Stimulated activated CD4-positive, alpha-beta T cell treated with anti-CD3 and anti-CD28 coated beads, Interleukin-12 subunit alpha, Interleukin-12 subunit beta, amount 100 ng/mL, for 4 hours (primary cell): Measurements from ENCODE around the gene CD151.

Source experiments
- DNase-seq: peaks from one replicate; pipeline ENCODE4 v3.0.0-alpha.2; 2020

Gene CD151

DNA sequence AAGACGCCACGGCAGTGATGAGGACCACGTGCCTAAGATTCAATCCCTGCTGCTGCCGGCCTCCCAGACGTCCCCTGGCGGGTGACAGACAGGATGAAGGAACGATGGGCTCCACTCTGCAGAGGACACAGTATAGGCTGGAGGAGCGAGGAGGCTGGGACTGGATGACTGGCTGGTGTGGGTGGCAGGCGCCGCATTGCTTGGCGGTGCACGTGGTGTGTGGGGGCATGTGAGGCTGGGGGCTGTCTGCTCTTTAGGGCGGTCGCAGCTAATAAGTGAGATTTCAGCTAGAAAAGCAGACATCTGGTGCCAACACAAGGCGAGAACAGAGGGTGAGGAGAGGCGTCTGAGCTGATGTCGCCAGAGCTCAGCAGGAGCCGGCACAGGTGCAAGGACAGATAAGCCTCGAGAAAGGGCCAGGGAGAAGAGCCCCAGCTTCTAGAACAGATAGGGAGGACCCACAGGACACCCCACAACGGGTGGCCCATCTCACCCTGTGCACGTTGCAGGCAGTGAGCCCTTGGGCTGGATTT, 43.1 kb downstream of the CD151 start:
- DNase-seq: no peak

DNA sequence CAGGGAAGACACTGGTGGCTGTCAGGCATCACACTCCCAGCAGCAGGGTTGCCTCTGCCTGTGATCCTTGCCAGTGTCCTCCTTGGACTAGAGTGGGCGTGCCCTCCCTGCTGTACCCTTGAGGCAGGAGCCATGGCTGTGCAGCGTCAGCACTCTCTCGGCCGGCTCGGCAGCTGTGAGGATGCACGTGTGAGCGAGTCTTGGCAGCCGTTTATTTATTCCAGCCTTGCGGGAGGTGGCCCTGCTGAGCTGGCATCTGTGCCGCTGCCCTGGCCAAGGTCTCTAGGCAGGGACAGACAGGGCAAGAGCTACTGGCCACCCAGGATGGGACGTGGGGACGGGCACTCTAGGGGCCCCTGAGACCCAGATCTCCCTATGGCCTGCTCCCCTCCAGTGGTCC, 43.8 kb downstream of the CD151 start:
- no peak for DNase-seq

DNA sequence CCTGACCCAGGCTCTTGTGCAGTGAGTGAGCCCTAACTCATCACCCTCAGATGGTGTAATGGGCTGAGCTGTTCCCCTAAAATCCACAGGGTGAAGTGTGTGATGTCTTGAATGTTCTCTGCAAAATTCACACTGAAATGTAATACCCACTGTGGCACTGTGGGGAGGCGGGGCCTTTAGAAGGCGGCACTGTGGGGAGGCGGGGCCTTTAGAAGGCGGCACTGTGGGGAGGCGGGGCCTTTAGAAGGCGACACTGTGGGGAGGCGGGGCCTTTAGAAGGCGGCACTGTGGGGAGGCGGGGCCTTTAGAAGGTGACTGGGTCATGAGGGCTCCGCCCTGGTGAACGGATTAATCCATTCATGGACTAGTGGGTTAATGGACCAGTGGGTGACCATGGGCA, 44.8 kb downstream of the CD151 start:
- DNase-seq: no peak

DNA sequence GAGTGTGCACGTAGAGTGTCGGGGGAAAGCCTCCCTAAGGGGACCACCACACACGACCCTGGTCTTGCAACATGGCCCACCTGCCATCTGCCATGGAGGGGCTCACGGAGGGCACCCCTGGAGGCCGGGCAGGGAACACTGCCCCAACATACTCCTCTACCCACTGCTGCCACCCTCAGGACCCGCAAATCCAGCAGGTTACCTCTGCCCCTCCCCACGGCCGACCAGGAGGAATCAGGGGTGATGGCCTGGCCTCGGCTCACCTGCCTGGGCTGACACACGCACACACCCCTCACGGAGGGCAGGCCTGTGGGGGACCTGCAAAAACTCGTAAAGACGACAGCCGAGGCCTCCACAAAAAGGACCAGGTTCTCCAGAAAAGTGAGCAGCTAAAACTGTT, 47.7 kb downstream of the CD151 start:
- no peak for DNase-seq

DNA sequence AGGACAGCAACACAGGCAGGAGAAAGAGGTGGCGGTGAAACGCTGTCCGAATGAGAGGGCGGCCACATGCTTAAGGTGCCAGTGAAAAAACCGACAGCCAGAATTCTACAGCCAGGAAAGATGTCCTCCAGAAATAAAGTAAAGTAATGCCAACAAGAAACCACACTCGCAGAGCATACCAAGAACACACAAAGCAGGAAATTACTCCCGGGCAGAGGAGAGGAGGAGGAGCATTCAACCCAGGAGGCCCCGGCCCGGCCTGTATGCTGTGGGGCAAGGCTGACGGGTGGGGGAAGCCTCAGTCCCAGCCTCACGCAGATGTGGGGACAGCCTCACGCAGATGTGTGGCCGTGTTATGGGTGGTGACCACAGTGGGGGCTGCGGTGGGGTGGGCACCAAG, 49.8 kb downstream of the CD151 start:
- no peak for DNase-seq

DNA sequence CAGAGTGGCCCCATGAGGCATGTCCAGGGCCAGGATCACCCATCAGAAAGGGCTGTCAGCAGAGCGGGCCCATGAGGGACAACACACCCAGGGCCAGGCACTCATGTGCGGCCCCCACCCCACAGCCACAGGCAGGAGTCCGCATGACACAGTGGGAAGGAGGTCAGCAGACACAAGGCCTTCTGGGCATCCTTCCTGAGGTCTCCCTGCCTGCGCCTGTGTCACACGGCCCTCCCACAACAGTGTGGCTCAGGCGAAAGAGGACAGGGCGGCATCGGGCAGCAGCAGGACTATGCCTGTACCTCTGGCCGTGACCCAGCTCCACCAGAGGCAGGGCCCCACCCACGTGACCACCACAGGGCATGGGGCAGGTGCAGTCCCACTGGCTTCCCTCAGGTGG, 50.8 kb downstream of the CD151 start:
- no peak for DNase-seq

DNA sequence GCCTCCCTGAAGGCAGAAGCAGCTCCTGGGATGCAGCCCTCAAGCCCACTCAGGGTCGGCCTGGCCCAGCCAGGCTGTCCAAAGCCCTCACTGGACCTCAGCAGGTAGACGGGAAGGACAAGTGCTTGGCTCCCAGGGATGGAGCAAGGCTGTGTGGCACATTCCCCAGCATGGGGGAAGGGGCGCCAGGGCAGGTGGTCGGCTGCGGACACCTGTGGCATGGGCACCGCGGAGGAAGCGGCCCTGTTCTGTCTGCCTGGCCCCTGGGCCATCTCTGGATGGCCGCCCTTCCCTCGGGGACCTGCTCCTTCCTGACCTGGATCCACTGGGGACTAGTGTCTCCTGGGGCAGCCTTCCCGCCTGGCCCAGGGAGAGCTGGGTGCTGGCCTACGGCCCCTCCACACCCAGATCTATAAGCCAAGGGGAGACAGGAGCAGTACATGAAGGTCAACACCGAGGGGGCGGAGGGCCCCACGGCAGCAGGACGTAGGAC, 51.9 kb downstream of the CD151 start:
- DNase-seq: no peak

DNA sequence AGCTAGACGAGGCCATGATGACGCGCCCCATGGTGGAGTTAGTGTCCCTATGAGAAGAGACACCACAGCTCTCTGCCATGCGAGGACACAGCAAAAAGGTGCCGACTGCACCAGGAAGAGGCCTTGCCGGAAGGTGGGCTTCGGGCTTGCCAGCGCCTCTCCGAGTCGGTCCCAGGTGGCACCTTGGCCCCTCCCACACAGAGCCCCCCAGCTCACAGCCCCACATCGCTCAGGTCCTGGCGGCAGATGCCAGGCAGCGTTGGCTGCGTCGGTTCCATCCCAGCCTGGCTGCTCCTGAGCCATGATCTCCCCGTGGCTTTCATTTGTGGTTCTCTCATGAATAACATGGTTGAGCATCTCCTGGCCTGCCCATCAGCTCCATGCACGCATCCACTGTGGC, 53.8 kb downstream of the CD151 start:
- DNase-seq: no peak

DNA sequence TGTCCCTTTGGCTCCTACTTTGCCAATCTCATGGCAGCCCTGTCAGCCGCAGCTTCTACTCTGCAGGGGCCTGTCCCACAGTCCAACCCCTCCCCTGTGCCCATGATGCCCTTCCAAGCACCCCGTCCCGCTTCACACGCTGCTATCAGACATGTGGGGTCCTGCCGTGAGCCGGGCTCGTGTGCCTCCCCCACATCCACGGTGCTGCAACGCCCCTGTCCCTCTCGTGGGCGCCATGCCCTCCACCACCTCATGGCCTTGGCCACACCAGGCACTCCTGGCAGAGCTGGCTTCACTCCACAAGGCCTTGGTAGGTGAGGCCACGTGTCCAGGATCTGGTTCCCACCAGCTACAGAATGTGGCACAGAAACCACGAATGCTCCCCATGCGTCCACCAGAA, 54.8 kb downstream of the CD151 start:
- no peak for DNase-seq
